ENCODE data around the gene TTC34.

Gene TTC34

GRCh38 chr1:2815551-2815950 is 14.1 kb upstream of the TTC34 start:
- H4K91ac ChIP-seq (ENCODE audit: low read length) = no peak overlapping the region

GRCh38 chr1:2814511-2815075 is 13.1 kb upstream of the TTC34 start:
- 88% methylated on average over 22 of the region's 24 CpGs for WGBS

More at GRCh38 chr1:2815551-2815950, 14.1 kb upstream of the TTC34 start:
- Histone ChIP-seq H2BK120ac (ENCODE audit: low read depth, low read length) (no peak overlapping the region), H3K4me2 (ENCODE audit: low read length, poor library complexity, severe bottlenecking) (no peak overlapping the region), H3K23ac (ENCODE audit: low read length in 2 of 2) (no peak overlapping the region), H4K8ac (ENCODE audit: low read length) (no peak overlapping the region), H2AFZ (ENCODE audit: low read depth, low read length) (no peak overlapping the region), H2AK5ac (ENCODE audit: low read length, severe bottlenecking) (no peak overlapping the region), H3K27ac (ENCODE audit: low read length, poor library complexity, severe bottlenecking) (no peak overlapping the region), H3K9me3 (ENCODE audit: control insufficient read depth, low read length) (no peaks in the 10 kb centered on the region), H3K18ac (ENCODE audit: low read depth in 1 of 2, low read length in 2 of 2) (no peak overlapping the region), H3K36me3 (ENCODE audit: control insufficient read depth in 1 of 2, insufficient read depth in 2 of 2, low read depth in 1 of 2, low read length in 2 of 2) (no peaks in the 10 kb centered on the region), H3K4me1 (ENCODE audit: control insufficient read depth, insufficient read depth, low read depth, low read length) (no peaks in the 10 kb centered on the region), H2BK5ac (ENCODE audit: low read depth, low read length, poor library complexity, severe bottlenecking) (no peak overlapping the region), H3K79me1 (replicated peaks; ENCODE audit: low read length, poor library complexity, severe bottlenecking) (no peaks in the 10 kb centered on the region), H3K27me3 (ENCODE audit: control insufficient read depth in 1 of 2, insufficient read depth in 1 of 2, low read length in 2 of 2) (no peaks in the 10 kb centered on the region), H3K9ac (ENCODE audit: low read length) (no peak overlapping the region), H3K4me3 (ENCODE audit: insufficient read depth in 1 of 2, low read depth in 1 of 2, low read length in 2 of 2) (no peak overlapping the region), H3K14ac (ENCODE audit: low read length in 2 of 2) (no peak overlapping the region), H2BK15ac (ENCODE audit: low read depth, poor library complexity, severe bottlenecking) (no peak overlapping the region), H3K4ac (ENCODE audit: low read depth in 1 of 2, low read length in 2 of 2) (no peak overlapping the region), H2BK12ac (ENCODE audit: low read length in 2 of 2) (no peak overlapping the region)
- WGBS = 78% methylated on average over 14 of the region's 15 CpGs
- no peak for DNase-seq

GRCh38 chr1:2812939-2813653 is 11.6 kb upstream of the TTC34 start:
- no peak overlapping the region for H2BK12ac ChIP-seq (ENCODE audit: low read length in 2 of 2)
- H3K27ac ChIP-seq (ENCODE audit: low read length, poor library complexity, severe bottlenecking) = no peak overlapping the region
- no peak overlapping the region for H2BK120ac ChIP-seq (ENCODE audit: low read depth, low read length)
- no peak overlapping the region for H3K14ac ChIP-seq (ENCODE audit: low read length in 2 of 2)
- DNase-seq = no peak
- no peak overlapping the region for H3K18ac ChIP-seq (ENCODE audit: low read depth in 1 of 2, low read length in 2 of 2)
- H3K27me3 ChIP-seq (ENCODE audit: control insufficient read depth in 1 of 2, insufficient read depth in 1 of 2, low read length in 2 of 2) = no peaks in the 10 kb centered on the region
- no peak overlapping the region for H3K4me3 ChIP-seq (ENCODE audit: insufficient read depth in 1 of 2, low read depth in 1 of 2, low read length in 2 of 2)
- no peak overlapping the region for H2BK15ac ChIP-seq (ENCODE audit: low read depth, poor library complexity, severe bottlenecking)
- H3K79me1 ChIP-seq (replicated peaks; ENCODE audit: low read length, poor library complexity, severe bottlenecking) = no peaks in the 10 kb centered on the region
- H3K4ac ChIP-seq (ENCODE audit: low read depth in 1 of 2, low read length in 2 of 2) = no peak overlapping the region
- no peak overlapping the region for H3K9ac ChIP-seq (ENCODE audit: low read length)
- H3K4me1 ChIP-seq (ENCODE audit: control insufficient read depth, insufficient read depth, low read depth, low read length) = no peaks in the 10 kb centered on the region
- no peak overlapping the region for H2AFZ ChIP-seq (ENCODE audit: low read depth, low read length)
- H3K4me2 ChIP-seq (ENCODE audit: low read length, poor library complexity, severe bottlenecking) = no peak overlapping the region
- no peak overlapping the region for H4K8ac ChIP-seq (ENCODE audit: low read length)
- no peak overlapping the region for H3K23ac ChIP-seq (ENCODE audit: low read length in 2 of 2)
- no peaks in the 10 kb centered on the region for H3K9me3 ChIP-seq (ENCODE audit: control insufficient read depth, low read length)
- WGBS = 87% methylated on average over 34 of the region's 34 CpGs
- H3K36me3 ChIP-seq (ENCODE audit: control insufficient read depth in 1 of 2, insufficient read depth in 2 of 2, low read depth in 1 of 2, low read length in 2 of 2) = no peaks in the 10 kb centered on the region
- H2AK5ac ChIP-seq (ENCODE audit: low read length, severe bottlenecking) = no peak overlapping the region
- H4K91ac ChIP-seq (ENCODE audit: low read length) = no peak overlapping the region
- H2BK5ac ChIP-seq (ENCODE audit: low read depth, low read length, poor library complexity, severe bottlenecking) = no peak overlapping the region

More at GRCh38 chr1:2814511-2815075, 13.1 kb upstream of the TTC34 start:
- Histone ChIP-seq H2BK5ac (ENCODE audit: low read depth, low read length, poor library complexity, severe bottlenecking) (no peak overlapping the region), H3K18ac (ENCODE audit: low read depth in 1 of 2, low read length in 2 of 2) (no peak overlapping the region), H3K79me1 (replicated peaks; ENCODE audit: low read length, poor library complexity, severe bottlenecking) (no peaks in the 10 kb centered on the region), H3K36me3 (ENCODE audit: control insufficient read depth in 1 of 2, insufficient read depth in 2 of 2, low read depth in 1 of 2, low read length in 2 of 2) (no peaks in the 10 kb centered on the region), H3K14ac (ENCODE audit: low read length in 2 of 2) (no peak overlapping the region), H3K9me3 (ENCODE audit: control insufficient read depth, low read length) (no peaks in the 10 kb centered on the region), H3K27ac (ENCODE audit: low read length, poor library complexity, severe bottlenecking) (no peak overlapping the region), H2BK120ac (ENCODE audit: low read depth, low read length) (no peak overlapping the region), H3K4me3 (ENCODE audit: insufficient read depth in 1 of 2, low read depth in 1 of 2, low read length in 2 of 2) (no peak overlapping the region), H2BK12ac (ENCODE audit: low read length in 2 of 2) (no peak overlapping the region), H4K8ac (ENCODE audit: low read length) (no peak overlapping the region), H4K91ac (ENCODE audit: low read length) (no peak overlapping the region), H2AFZ (ENCODE audit: low read depth, low read length) (no peak overlapping the region), H3K4me1 (ENCODE audit: control insufficient read depth, insufficient read depth, low read depth, low read length) (no peaks in the 10 kb centered on the region), H2AK5ac (ENCODE audit: low read length, severe bottlenecking) (no peak overlapping the region), H3K23ac (ENCODE audit: low read length in 2 of 2) (no peak overlapping the region), H3K27me3 (ENCODE audit: control insufficient read depth in 1 of 2, insufficient read depth in 1 of 2, low read length in 2 of 2) (no peaks in the 10 kb centered on the region), H2BK15ac (ENCODE audit: low read depth, poor library complexity, severe bottlenecking) (no peak overlapping the region), H3K9ac (ENCODE audit: low read length) (no peak overlapping the region), H3K4ac (ENCODE audit: low read depth in 1 of 2, low read length in 2 of 2) (no peak overlapping the region), H3K4me2 (ENCODE audit: low read length, poor library complexity, severe bottlenecking) (no peak overlapping the region)
- DNase-seq = no peak

GRCh38 chr1:2812136-2812535 is 10.6 kb upstream of the TTC34 start:
- Histone ChIP-seq H3K23ac (ENCODE audit: low read length in 2 of 2) (no peak overlapping the region), H2BK15ac (ENCODE audit: low read depth, poor library complexity, severe bottlenecking) (no peak overlapping the region), H3K4ac (ENCODE audit: low read depth in 1 of 2, low read length in 2 of 2) (no peak overlapping the region), H3K27me3 (ENCODE audit: control insufficient read depth in 1 of 2, insufficient read depth in 1 of 2, low read length in 2 of 2) (no peaks in the 10 kb centered on the region), H3K4me1 (ENCODE audit: control insufficient read depth, insufficient read depth, low read depth, low read length) (no peaks in the 10 kb centered on the region), H2BK5ac (ENCODE audit: low read depth, low read length, poor library complexity, severe bottlenecking) (no peak overlapping the region), H3K14ac (ENCODE audit: low read length in 2 of 2) (no peak overlapping the region), H2AFZ (ENCODE audit: low read depth, low read length) (no peak overlapping the region), H2AK5ac (ENCODE audit: low read length, severe bottlenecking) (no peak overlapping the region), H3K79me1 (replicated peaks; ENCODE audit: low read length, poor library complexity, severe bottlenecking) (no peaks in the 10 kb centered on the region), H4K91ac (ENCODE audit: low read length) (no peak overlapping the region), H3K27ac (ENCODE audit: low read length, poor library complexity, severe bottlenecking) (no peak overlapping the region), H3K36me3 (ENCODE audit: control insufficient read depth in 1 of 2, insufficient read depth in 2 of 2, low read depth in 1 of 2, low read length in 2 of 2) (no peaks in the 10 kb centered on the region), H2BK12ac (ENCODE audit: low read length in 2 of 2) (no peak overlapping the region), H3K4me2 (ENCODE audit: low read length, poor library complexity, severe bottlenecking) (no peak overlapping the region), H2BK120ac (ENCODE audit: low read depth, low read length) (no peak overlapping the region), H3K4me3 (ENCODE audit: insufficient read depth in 1 of 2, low read depth in 1 of 2, low read length in 2 of 2) (no peak overlapping the region), H3K9ac (ENCODE audit: low read length) (no peak overlapping the region), H3K18ac (ENCODE audit: low read depth in 1 of 2, low read length in 2 of 2) (no peak overlapping the region), H3K9me3 (ENCODE audit: control insufficient read depth, low read length) (no peaks in the 10 kb centered on the region), H4K8ac (ENCODE audit: low read length) (no peak overlapping the region)
- DNase-seq = no peak
- WGBS = 70% methylated on average over 6 of the region's 7 CpGs

Data from mesenchymal stem cell (in vitro differentiated cells and primary cell).